Right ventricle myocardium superior (tissue), 1 donor: ENCODE data around the gene ITIH6. TPM values are rescaled to one million over a fixed set of nuclear protein-coding genes. Genes with fewer than 3 reads are reported as not detected.
"Not testable (repeated sequence)": the region's sequence is repeated elsewhere in the genome, so short reads cannot be mapped to it uniquely, and the experiment has no call there.

Experiments used
- ATAC-seq: fragments of 200-7000 bp; cut with Tn5 transposase; one replicate; pipeline ENCODE4 v1.9.1; 2020; ENCODE audit warnings: mild to moderate bottlenecking; ENCODE audit not compliant: poor library complexity
- DNase-seq: peaks from one replicate; pipeline ENCODE4 v3.0.0-alpha.2; 2020
- intact Hi-C: fragments of 100-400 bp; cut with DNase I; formaldehyde crosslinking; loops from one replicate; pipeline ENCODE4 v1.11.2; 2022
- total RNA-seq: library from RNA; stranded (reverse); fragmentation: NEBNext Ultra II Directional; extraction: Animal tissue kit (Norgen Biotek cat#: 25700); gene quantifications from one replicate; pipeline ENCODE4 v1.2.1, GENCODE V29; 2021
- donor health status: DM: no; HTN: yes; CAD: no; lungs with severe emphysema.

The ITIH6 gene
- total RNA-seq, 1 donor from 2014 or later = not detected

- intact Hi-C loops = no loop called here
- ATAC-seq (peak; percentile 94), DNase-seq (peak; percentile 94)
These were observed 10.8 kb upstream of the ITIH6 start for GRCh38 chrX:54808605-54809483.

DNA sequence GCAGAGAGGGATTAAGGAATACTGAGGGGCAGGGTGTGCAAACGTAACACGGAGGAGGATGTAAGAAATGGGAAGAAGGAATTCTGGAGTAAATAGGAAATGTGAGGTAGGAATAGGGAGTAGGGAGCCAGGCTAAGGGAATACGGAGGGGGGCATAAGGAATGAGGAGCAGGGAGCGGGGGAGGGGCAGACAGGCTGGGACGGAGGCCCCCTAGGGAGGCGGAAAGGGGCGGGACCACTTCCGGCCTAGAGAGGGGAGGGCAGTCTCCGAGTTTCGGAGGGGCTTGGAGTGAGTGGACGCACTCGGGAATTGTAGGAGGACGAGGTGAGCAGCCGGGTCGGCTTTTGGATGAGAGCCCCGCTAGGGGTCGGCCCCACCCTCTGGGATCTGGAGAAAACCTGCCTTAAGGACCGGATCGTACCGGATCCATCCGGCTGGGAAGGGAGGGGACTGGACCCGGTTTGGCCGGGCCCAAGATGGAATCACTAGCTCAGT is 10.1 kb upstream of the ITIH6 start:
- ATAC-seq (peak; percentile 90), DNase-seq (peak; percentile 84)
- intact Hi-C loops = no loop called here

- peak; percentile 57 for ATAC-seq
- intact Hi-C loops = no loop called here
- no peak for DNase-seq
These were observed 9.6 kb upstream of the ITIH6 start, which contains the start of gene MAGED2 for GRCh38 chrX:54807524-54808108. MAGED2 (plus strand) TSS chrX:54807745; CDS start chrX:54809332, 1,587 bp downstream.

- intact Hi-C loops = no loop called here
- no peak for ATAC-seq
- DNase-seq = no peak
These were observed 991 bp upstream of the ITIH6 start for GRCh38 chrX:54799046-54799445.

- ATAC-seq = no peak
- intact Hi-C loops = no loop called here
- DNase-seq = no peak
These were observed 3.3 kb downstream of the ITIH6 start for GRCh38 chrX:54794795-54795194.

GRCh38 chrX:54794028-54794427 is 4.0 kb downstream of the ITIH6 start:
- ATAC-seq (no peak), DNase-seq (no peak)
- intact Hi-C loops = no loop called here

DNA sequence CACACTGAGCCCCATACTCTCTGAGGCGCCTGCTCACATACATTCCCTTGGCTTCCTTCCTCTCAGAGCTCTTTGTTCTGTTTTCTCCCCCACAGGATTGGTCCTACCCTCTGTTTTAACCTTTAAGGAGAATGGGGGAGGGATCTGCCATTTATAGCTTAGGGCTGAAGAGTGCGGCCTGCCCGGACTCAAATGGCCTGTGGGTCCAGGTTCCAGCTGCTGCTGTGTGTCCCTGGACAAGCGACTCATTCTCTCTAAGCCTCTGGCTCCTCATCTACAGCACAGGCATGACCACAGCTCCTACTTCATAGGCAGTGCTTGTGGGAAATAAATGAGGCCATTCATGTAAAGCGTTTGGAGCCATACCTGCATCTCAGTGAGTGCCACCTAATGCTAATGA is 8.7 kb downstream of the ITIH6 start:
- intact Hi-C loops, ATAC-seq, DNase-seq: not testable (repeated sequence)

DNA sequence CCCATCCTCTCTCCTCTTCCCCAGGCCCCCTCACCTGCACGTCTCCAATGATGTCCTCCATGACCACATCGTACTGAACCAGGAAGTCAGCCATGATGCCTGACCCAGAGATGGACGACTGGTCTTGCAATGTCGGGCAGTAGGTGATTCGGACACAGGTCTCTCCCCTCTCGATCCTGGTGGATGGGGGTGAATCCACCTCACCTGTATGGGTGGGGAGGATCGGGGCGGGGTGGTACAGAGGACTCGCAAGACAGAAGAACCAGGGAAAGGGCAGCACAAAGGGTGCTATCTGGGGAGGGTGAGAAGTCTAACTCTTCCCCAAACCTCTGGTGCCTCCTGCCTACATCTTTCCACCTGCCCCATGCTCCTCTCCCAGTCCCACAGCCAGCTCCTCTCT is 9.6 kb downstream of the ITIH6 start:
- no peak for DNase-seq
- ATAC-seq = no peak
- intact Hi-C loops = no loop called here

GRCh38 chrX:54786967-54787366 is 11.1 kb downstream of the ITIH6 start:
- intact Hi-C loops = no loop called here
- DNase-seq (no peak), ATAC-seq (no peak)

DNA sequence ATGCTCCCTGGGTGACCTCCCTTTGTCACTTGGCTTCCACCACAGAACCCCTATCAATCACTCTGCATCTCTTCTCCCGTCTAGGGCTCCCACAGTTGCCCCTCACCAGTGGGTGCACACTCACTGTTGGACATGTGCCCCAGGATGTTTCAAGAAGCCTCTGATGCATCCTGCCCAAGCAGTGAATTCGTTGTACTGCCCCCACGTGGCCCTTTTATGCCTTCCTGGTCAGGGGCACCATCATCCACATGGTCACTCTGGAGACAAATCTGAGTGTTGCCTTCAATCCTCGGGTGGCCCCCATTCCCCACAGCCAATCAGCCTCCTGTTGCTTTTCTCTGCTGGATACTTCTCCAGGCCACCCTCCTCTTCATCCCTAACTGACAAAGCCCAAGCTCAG is 12.2 kb downstream of the ITIH6 start:
- DNase-seq (no peak), ATAC-seq (no peak)
- intact Hi-C loops = no loop called here

DNA sequence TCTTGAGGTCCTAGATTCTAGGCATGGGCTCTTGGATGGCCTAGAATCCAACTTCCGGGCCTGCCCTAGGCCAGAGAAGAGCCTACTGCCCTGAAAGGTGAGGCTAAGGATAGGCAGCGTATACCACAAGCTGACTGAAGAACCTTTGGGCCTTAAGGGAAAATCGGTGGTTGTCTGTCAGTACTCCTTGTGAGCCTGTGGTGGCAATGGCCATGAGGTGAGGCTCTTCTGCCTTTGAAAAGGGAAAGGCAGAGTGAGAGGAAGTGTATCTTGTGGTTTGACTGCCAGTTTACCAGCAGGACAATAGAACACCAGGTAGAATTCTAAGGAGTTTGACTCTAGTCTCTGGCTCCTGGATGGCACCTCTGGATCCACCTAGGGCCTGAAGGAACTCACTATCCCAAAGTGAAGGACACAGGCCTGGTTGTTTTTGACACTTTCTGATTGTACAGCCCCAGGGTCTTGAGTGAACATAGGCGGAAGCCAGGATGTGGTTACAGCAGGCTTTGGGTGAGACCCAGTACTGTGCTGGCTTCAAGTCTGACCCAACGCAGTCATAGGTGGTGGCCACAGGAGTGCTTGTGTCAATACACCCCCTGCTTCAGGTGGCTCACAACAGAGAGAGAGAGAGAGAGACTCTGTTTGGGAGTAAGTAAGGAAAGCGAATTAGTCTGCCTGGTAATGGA is 20.9 kb downstream of the ITIH6 start:
- DNase-seq (no peak), ATAC-seq (no peak)
- intact Hi-C loops = no loop called here

DNA sequence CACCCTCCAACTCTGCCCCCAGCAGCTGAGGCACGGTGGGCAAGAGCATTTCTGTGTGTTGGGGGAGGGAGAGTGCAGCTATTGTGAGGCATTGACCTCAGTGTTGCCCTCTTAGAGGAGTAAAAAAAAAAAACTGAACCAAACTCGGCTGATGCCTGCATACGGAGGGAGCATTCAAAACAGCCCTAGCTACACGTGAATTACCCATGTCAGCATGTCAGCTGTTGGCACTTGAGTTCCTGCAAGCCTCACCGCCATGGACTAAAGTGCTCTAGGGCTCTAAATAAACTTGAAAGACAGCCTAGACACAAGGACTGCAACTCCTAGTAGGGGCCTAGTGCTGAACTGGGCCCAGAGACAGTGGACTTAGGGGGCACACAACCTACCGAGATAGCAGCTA is 22.0 kb downstream of the ITIH6 start:
- intact Hi-C loops = no loop called here
- no peak for ATAC-seq
- DNase-seq = no peak

DNA sequence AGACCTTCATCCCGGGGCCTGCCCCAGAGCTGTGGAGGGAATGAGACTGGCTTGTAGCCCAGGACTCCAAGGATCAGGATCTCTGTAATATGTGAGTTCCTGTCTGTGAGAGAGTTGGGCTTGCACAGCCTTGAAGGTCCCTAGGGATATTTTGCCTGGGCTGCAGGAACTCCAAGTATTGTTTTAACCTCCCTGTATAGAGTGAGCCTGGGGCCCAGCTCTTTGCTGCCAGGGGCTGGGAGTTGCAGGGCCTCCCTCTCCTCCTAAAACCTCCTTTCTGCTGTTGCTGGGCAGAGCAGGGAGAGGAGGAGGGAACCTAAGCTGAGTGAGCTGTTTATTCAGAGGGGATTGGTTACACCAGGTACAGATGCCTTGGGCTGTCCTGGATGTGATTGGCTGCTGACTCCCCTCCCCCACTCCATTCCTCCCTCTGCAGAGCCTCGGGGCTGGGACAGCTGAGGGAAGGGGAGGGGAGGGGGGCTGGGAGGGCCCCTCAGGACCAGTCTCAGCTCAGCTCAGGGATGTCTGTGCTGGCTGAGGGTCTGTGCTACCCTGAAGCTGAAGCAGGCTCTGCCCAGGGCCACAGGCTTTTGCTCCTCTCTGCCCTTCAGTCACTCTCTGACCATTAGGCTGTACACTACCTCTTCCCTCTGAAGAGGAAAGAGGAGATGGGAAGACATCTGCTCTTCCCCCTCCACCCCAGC is 23.5 kb downstream of the ITIH6 start:
- intact Hi-C loops = not testable (repeated sequence)
- peak; percentile 73 for ATAC-seq

GRCh38 chrX:54758114-54759055 is 39.7 kb downstream of the ITIH6 start:
- no peak for DNase-seq
- intact Hi-C loops = no loop called here
- no peak for ATAC-seq

More for the DNA sequence above, 23.5 kb downstream of the ITIH6 start:
- DNase-seq = not testable (repeated sequence)

DNA sequence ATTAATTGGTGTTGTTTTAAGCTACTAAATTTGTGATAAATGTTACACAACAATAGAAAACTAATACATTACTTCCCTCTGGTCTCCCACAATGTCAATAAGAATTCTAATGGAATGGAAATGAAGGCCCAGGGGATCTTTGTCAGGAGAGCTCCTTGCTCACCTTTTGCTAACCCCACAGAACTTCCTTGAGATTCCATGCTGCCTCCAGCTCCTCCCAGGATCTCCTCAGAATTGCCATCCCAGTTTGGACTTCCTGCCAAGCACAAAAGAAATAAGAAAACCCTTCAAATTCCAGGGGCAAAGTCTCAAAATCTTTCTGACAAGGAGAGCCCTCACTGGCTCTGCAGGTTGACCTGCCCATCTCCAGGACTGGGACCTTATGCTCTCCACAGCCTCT is 43.2 kb downstream of the ITIH6 start:
- DNase-seq (no peak), ATAC-seq (no peak)
- intact Hi-C loops = no loop called here

GRCh38 chrX:54748626-54749025 is 49.4 kb downstream of the ITIH6 start:
- intact Hi-C loops = no loop called here
- no peak for DNase-seq
- ATAC-seq = no peak

DNA sequence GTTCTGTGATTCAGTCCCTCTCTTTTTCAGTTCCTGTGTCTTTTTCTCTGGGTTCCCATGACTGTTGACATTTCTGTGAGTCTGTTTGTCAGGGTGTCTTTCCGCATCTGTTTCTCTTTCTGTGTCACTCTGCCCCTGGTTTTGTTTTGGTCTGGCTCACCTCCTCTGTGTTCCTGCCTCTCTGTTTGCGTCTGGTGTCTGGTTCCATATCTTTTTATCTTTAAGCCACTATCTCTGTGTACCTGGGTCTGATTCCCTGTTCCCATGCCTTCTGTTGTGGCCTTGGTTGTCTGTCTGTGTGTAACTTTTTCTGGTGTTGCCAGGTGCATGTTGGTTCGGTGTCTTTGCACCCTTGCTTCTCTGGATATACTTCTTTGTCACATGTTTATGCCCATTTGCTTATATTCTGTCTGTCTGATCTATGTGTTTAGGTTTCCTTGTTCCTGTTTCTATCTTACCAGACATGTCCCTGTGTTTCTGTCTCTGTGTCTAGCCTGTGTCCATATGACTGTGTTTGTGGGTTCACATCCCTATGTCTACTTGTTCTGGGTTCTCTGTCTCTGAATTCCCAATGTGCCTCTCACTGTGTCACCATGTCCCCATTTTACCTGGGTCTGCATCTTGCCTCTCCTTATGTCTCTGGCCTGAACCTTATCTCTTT is 50.2 kb downstream of the ITIH6 start:
- ATAC-seq (no peak), DNase-seq (no peak)
- intact Hi-C loops = no loop called here
